Activated B cell treated with CpG ODN at 0.5 μM for 24 hours (primary cell): ENCODE data around the gene NR6A1. TPM values are rescaled to one million over a fixed set of nuclear protein-coding genes. Genes with fewer than 3 reads are reported as not detected.

Experiments
- ATAC-seq: fragments of 200-7000 bp; cut with Tn5 transposase; one replicate; pipeline ENCODE4 v1.10.0; 2021; ENCODE audit warnings: low read depth, mild to moderate bottlenecking, moderate library complexity
- CTCF ChIA-PET: fragments of 350-600 bp; sonication (Branson Sonifier 250); formaldehyde crosslinking; loops from one replicate; lab custom pipeline; 2021; ENCODE audit warnings: antibody characterized with exemption; lab: Charles Lee
- POLR2A ChIA-PET: fragments of 350-600 bp; sonication (Branson Sonifier 250); formaldehyde crosslinking; loops from one replicate; lab custom pipeline; 2021; ENCODE audit warnings: antibody characterized with exemption; lab: Charles Lee
- DNase-seq: peaks from one replicate; pipeline ENCODE4 v3.0.0; 2022
- H3K27ac Mint-ChIP-seq: one replicate; pipeline ENCODE4 v1.8.0; 2020; ENCODE audit warnings: mixed read lengths
- H3K27me3 Mint-ChIP-seq: one replicate; pipeline ENCODE4 v1.8.0; 2021; ENCODE audit warnings: mixed read lengths
- H3K36me3 Mint-ChIP-seq: one replicate; pipeline ENCODE4 v1.8.0; 2021; ENCODE audit warnings: low read depth, mixed read lengths
- H3K4me1 Mint-ChIP-seq: one replicate; pipeline ENCODE4 v1.8.0; 2021; ENCODE audit warnings: mixed read lengths
- H3K4me3 Mint-ChIP-seq: one replicate; pipeline ENCODE4 v1.8.0; 2020; ENCODE audit warnings: mild to moderate bottlenecking, mixed read lengths
- H3K9me3 Mint-ChIP-seq: one replicate; pipeline ENCODE4 v1.8.0; 2020; ENCODE audit warnings: mixed read lengths
- intact Hi-C: fragments of 100-400 bp; cut with micrococcal nuclease; formaldehyde crosslinking; loops from one replicate; pipeline ENCODE4 v1.15.1; 2024
- total RNA-seq: library from RNA; stranded (reverse); gene quantifications from 2 replicates; pipeline ENCODE4 v1.2.3, GENCODE V29; 2022
- TF ChIP-seq, protein P1 (sequence below): fragments of 200-600 bp; IDR thresholded peaks from one replicate; pipeline ENCODE4 v1.8.0; 2022; ENCODE audit warnings: antibody characterized with exemption, mild to moderate bottlenecking

NR6A1 gene
- total RNA-seq, 1 donor from 2014 or later = 3.1 TPM

- POLR2A ChIA-PET = no interaction called here
- Mint-ChIP-seq H3K4me1 (no peaks in the 10 kb centered on the region), H3K9me3 (no peaks in the 10 kb centered on the region), H3K27ac (no peak overlapping the region), H3K4me3 (no peak overlapping the region), H3K36me3 (no peaks in the 10 kb centered on the region), H3K27me3 (no peaks in the 10 kb centered on the region)
- intact Hi-C loops = no loop called here
- TF ChIP-seq, protein P1, sequence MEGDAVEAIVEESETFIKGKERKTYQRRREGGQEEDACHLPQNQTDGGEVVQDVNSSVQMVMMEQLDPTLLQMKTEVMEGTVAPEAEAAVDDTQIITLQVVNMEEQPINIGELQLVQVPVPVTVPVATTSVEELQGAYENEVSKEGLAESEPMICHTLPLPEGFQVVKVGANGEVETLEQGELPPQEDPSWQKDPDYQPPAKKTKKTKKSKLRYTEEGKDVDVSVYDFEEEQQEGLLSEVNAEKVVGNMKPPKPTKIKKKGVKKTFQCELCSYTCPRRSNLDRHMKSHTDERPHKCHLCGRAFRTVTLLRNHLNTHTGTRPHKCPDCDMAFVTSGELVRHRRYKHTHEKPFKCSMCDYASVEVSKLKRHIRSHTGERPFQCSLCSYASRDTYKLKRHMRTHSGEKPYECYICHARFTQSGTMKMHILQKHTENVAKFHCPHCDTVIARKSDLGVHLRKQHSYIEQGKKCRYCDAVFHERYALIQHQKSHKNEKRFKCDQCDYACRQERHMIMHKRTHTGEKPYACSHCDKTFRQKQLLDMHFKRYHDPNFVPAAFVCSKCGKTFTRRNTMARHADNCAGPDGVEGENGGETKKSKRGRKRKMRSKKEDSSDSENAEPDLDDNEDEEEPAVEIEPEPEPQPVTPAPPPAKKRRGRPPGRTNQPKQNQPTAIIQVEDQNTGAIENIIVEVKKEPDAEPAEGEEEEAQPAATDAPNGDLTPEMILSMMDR = no peak
- DNase-seq (no peak), ATAC-seq (no peak)
- CTCF ChIA-PET = no interaction called here
Observed at GRCh38 chr9:124671861-124672260, 99.2 kb downstream of the NR6A1 start.

GRCh38 chr9:124666642-124667041 lies 104.5 kb downstream of the NR6A1 start:
- ATAC-seq = no peak
- Mint-ChIP-seq H3K4me3 (no peak overlapping the region), H3K36me3 (no peaks in the 10 kb centered on the region), H3K27me3 (no peaks in the 10 kb centered on the region), H3K27ac (no peak overlapping the region), H3K9me3 (no peaks in the 10 kb centered on the region), H3K4me1 (no peaks in the 10 kb centered on the region)
- intact Hi-C loops = no loop called here
- no peak for DNase-seq
- POLR2A ChIA-PET = no interaction called here
- CTCF ChIA-PET = no interaction called here
- TF ChIP-seq, protein P1 = no peak

- Mint-ChIP-seq H3K36me3 (no peaks in the 10 kb centered on the region), H3K9me3 (no peaks in the 10 kb centered on the region), H3K27ac (no peak overlapping the region), H3K4me3 (no peak overlapping the region), H3K4me1 (no peaks in the 10 kb centered on the region), H3K27me3 (no peaks in the 10 kb centered on the region)
- ATAC-seq (no peak), DNase-seq (no peak)
- TF ChIP-seq, protein P1 = no peak
- CTCF ChIA-PET = no interaction called here
- POLR2A ChIA-PET = no interaction called here
- intact Hi-C loops = no loop called here
Observed at GRCh38 chr9:124665391-124666058, 105.6 kb downstream of the NR6A1 start.

DNA sequence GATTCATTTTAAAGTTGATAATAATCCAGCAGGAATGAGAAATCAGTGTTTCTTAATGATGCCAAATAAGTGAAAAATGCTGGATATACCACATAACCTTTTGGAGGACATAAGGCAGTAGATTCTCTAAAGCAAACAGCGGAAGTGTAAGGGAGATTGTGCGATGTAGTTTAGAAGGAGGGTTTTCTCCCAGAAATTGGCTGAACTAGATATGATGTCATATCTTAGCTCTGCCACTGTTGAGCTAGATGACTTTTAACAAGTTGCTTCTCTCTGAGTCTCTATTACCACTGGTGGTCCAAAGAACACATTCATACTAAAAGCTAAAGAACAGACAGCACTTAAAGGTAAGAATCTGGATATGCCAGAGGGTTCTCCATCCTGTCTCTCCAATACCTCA lies 107.0 kb downstream of the NR6A1 start:
- ChIA-PET POLR2A (no interaction called here), CTCF (no interaction called here)
- no peaks in the 10 kb centered on the region for H3K27me3 Mint-ChIP-seq
- TF ChIP-seq, protein P1 = no peak
- DNase-seq (no peak), ATAC-seq (no peak)
- no peak overlapping the region for H3K4me3 Mint-ChIP-seq
- intact Hi-C loops = no loop called here
- peaks cover 13% of the 10 kb centered on the region for H3K4me1 Mint-ChIP-seq
- H3K9me3 Mint-ChIP-seq = no peaks in the 10 kb centered on the region
- H3K27ac Mint-ChIP-seq = no peak overlapping the region
- H3K36me3 Mint-ChIP-seq = peaks cover 3% of the 10 kb centered on the region

- POLR2A ChIA-PET = no interaction called here
- no peaks in the 10 kb centered on the region for H3K9me3 Mint-ChIP-seq
- no peak overlapping the region for H3K4me3 Mint-ChIP-seq
- no peak for ATAC-seq
- CTCF ChIA-PET = no interaction called here
- no peak for DNase-seq
- peaks cover 3% of the 10 kb centered on the region for H3K36me3 Mint-ChIP-seq
- no peak overlapping the region for H3K27ac Mint-ChIP-seq
- intact Hi-C loops = no loop called here
- peaks cover 21% of the 10 kb centered on the region for H3K4me1 Mint-ChIP-seq
- TF ChIP-seq, protein P1 = no peak
- H3K27me3 Mint-ChIP-seq = no peaks in the 10 kb centered on the region
Observed at GRCh38 chr9:124663046-124663961, 107.8 kb downstream of the NR6A1 start.
